CD4-positive, alpha-beta T cell treated with Interleukin-4 for 4 hours (primary cell): ENCODE results near the gene SIX5.
A peak's percentile ranks its signal among the peaks of the same experiment; 100 is the strongest.
"Not testable (repeated sequence)": the region's sequence is repeated elsewhere in the genome, so short reads cannot be mapped to it uniquely, and the experiment has no call there.

Source experiments
- DNase-seq: peaks from one replicate; pipeline ENCODE4 v3.0.0-alpha.2; 2020

SIX5 gene

DNA sequence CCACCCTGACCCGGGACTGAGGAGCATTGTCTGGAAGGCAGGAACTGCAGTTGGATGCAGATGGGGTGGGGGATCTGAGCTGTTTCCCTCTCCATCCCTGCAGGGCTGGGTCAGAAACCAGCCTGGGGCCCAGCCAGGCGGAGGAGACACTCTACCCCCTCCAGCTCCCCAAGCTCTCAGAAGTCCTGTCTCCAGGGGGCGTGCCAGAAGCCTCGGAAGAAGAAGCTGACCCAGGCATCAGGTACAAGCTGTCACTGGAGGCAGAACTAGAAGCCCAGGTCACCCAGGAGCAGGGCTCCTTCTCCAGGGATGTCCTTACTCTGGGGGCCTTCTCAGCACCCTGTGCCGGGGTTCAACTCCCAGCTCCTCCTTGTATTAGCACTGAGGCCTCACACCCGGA is 15.5 kb downstream of the SIX5 start:
- no peak for DNase-seq

DNA sequence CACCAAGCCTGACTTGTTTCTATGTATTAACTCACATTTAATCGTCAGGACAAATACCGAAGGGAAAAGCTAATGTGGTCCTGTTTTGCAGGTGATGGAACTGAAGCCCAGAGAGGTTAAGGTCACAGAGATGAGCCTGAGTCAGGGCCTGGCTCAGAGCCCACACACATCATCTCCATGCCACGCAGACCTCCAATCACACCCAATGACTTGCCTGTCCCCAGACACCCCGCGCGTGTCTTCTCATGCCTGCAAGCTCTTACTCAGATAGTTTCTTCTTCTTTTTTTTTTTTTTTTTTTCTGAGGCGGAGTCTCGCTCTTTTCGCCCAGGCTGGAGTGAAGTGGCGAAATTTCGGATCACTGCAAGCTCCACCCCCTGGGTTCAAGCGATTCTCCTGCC is 16.4 kb downstream of the SIX5 start:
- no peak for DNase-seq

DNA sequence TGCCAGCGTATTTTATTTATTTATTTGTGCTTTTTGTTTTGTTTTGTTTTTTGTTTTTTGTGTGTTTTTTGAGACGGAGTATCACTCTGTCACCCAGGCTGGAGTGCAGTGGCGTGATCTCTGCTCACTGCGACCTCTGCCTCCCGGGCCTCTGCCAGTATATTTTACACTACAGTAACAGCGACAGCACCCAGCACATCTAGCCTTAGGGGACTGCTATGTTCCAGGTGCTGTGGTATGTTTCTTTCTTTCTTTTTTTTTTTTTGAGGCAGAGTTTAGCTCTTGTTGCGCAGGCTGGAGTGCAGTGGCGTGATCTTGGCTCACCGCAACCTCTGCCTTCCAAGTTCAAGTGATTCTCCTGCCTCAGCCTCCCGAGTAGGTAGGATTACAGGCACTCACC is 17.6 kb downstream of the SIX5 start:
- DNase-seq, result not testable (repeated sequence)

DNA sequence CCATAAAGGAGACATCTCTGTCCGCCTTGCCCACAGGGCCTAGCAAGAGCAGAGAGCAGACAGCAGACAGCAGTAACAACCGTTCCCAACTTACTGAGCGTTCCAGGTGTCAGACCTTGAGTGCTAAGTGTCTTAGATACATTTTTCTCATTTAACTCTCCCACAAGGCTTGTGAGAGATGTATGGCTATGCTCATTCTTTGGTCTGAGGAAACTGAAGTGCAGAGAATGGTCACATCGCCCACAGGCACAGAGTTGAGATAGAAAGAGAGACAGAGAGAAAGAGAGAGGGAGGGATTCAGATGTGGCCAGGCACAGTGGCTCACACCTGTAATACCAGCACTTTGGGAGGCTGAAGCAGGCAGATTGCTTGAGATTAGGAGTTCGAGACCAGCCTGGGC is 21.5 kb downstream of the SIX5 start:
- DNase-seq, result no peak

DNA sequence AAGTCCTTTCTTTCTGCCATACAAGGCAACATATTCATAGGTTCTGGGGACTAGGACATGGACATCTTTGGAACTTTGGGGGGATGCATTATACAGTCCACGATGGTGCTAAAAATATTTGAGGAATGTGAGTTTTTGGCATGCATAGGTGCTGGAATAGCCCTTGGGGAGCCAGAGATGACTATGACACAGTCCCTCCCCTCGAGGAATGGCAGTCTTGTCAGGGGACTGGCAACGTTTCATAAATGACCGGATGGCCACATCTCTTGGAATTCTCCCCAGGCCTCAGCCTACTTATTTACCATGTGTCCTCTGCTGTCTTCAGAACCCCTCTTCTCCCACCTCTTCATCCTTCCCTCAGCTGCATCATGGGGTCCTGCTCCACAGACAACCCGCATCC is 22.2 kb downstream of the SIX5 start:
- no peak for DNase-seq

DNA sequence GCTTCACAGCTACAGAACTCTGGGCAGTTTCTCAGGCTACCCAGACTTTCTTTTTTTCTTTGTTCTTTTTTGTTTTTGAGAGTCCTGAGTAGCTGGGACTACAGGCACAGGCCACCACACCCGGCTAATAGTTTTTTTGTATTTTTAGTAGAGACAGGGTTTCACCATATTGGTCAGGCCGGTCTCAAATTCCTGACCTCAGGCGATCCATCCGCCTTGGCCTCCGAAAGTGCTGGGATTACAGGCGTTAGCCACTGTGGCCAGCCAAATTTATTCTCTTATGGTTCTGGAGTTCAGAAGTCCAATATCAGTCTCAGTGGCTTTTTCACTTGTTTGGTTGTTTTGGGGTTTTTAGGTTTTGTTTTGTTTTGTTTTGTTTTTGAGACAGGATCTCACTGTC is 23.4 kb downstream of the SIX5 start:
- no peak for DNase-seq

DNA sequence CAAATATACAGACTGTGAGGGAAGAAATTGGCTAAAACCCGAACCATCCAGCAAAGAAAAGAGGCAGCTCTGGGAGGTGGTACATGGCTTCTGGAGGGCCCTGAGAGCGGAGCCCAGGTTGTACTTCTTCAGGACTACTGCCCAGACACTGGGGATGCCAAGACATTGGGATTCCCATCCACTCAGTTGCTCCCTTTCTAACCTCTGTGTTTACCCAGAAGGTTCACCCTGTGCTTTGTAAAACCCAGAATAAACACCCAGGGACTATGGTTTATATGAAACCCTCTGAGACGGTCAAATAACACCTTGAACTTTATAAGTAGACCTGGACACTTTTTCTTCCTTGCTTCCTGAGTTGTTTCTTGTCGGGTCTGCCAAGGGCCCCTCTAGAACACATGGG is 26.1 kb downstream of the SIX5 start:
- DNase-seq, result no peak

DNA sequence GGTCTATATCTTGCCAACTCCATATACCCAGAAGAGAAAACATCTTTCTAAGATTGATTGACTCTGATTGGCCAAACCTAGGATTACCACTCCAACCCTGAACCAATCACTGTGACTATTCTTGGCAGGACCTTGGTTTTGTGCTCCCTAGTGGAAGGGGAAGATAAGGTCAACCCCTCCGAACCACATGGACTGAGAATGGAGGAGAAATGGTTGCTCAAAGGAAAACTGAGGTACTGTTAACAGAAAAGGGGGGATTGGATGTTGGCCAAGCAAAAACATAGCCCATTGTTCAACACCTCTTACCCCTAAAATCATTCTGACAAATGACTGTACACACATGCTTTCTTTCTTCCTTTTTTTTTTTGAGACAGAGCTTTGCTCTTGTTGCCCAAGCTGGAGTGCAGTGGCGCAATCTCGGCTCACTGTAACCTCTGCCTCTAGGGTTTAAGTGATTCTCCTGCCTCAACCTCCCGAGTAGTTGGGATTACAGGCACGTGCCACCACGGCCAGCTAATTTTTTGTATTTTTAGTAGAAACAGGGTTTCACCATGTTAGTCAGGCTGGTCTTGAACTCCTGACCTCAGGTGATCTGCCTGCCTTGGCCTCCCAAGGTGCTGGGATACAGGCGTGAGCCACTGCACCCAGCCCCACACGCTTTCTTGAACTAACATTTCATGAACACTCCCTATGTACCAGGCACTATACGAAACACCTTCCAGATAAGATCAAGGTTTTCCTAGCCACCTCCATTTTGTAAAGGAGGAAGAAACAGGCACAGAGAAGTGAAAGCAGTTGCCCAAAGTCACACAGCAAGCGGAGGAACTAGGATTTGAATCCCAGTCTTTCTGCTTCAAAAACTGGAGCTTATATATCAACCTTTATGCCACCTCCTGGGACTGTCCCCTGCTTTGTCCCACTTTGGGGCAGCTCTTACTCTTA is 29.3 kb downstream of the SIX5 start:
- no peak for DNase-seq

DNA sequence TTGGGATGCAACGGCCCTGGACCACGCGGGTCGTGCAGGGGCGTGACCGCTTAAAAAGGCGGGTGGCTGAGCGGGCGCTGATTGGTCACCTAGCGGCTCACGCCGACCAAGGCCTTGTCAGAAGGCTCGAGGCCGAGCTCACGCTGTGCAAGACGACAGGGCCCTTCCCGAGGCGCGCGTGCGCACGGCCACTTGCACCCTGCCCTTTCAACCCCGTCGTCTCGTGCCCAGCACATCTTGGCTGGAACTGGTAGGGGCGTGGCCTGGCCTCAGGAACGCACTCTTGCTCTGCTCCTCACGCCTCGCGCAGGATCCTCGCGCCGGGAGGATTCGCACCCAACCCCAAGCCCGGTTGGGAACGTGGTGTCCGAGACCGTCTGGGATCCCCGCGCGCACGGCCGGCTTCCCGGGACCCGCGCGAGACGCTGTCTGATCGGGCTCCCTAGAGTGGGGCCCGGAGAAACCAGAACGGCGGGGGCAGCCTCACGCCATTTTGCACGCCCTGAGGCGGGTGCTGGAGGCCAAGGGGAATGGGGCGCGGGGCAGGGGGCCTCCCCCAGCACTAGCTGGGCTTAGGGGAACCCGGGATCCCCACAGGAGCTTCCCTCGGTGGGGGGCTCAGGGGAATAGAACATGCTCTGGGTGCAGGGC is 35.8 kb downstream of the SIX5 start, which contains the start of gene MEIOSIN:
Gene MEIOSIN (plus strand): TSS at position 280 of the 651 bp plus-strand sequence. CDS start 1,938 bp downstream, outside the sequence.
- no peak for DNase-seq

DNA sequence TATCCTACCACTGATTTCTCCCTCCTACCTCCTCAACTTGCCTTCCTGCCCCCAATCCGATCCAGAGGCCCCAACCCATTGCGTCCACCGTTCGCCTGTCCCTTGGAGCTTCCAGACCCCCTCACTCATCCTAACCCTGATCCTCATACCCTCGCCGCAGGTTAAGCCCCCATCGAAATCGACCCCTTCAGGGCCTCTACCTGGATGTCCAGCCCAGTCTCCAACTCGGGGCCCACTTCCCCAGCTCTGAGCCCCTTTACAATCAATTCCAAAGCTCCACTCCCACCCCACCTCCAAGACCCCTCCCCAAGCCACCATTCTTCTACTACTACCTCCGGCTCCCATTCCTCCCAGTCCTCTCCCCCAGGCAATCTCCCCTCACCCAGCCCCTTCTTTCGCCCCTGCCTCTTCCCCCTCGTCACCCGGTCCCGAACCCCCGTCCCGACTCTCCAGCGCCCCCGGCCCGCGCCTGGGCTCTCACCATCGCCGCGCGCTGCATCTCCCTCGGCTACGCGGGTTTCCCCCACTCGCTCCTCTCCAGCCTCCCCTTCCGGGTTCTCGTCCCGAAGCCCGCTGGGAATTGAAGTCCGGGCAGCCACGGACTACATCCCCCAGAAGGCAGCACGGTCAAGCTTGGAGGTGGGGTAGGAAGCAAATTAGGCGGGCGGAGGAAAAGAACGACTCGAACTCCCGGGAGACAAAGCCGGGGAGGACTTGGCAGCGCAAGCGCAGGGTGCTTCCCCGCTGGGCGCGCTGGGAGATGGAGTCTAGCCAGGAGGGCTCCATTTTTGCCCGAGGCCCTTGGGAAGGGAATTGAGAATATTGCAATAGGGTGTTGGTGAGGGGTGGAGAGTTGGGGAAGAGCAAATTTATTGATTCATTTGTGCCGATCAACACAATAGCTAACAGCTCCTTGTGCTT is 38.4 kb downstream of the SIX5 start, which contains the start of gene FBXO46:
Gene FBXO46 (minus strand): TSS at position 529 of the 921 bp plus-strand sequence. CDS start 17,401 bp downstream, outside the sequence.
- DNase-seq, result peak; percentile 96

DNA sequence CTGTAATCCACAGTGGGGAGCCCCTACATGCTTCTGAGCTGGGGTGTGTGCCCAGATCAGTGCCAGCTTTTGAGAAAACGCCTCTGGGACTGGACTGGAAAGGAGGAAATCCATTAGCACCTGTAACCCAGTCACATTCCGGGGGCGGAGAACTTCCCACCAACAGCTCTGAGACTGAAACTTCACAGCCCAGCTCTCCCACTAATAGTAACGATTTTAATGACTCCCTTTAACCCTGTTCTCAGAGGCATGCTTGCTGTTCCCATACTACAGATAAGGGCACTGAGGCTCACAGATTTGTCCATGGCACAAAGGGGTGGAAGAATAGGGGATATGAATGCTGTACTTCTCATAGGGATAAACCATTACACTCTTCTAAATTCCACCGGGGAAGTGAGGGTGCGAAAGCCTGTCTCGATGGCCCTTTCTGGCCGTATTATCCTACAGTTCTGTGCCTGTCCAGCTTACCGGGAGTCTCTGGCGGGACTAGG is 39.2 kb downstream of the SIX5 start:
- DNase-seq, result no peak

DNA sequence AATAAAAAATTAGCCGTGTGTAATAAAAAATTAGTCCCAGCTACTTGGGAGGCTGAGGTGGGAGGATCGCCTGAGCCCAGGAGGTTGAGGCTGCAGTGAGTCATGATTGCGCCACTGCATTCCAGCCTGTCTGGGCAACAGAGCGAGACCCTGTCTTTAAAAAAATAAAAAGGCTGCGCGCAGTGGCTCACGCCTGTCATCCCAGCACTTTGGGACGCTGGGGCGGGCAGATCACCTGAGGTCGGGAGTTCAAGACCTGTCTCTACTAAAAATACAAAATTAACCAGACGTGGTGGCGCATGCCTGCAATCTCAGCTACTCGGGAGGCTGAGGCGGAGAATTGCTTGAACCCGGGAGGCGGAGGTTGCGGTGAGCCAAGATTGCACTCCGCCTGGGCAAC is 40.4 kb downstream of the SIX5 start:
- not testable (repeated sequence) for DNase-seq

DNA sequence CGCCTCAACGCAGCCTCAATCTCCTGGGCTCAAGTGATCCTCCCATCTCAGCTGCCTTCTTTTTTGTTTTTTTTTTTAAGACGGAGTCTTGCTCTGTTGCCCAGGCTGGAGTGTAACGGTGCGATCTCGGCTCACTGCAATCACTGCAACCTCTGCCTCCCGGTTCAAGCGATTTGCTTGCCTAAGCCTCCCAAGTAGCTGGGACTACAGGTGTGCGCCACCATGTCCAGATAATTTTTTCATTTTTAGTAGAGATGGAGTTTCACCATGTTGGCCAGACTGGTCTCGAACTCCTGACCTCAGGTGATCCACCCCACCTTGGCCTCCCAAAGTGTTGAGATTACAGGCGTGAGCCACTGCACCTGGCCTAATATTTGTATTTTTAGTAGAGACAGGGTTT is 49.0 kb downstream of the SIX5 start:
- DNase-seq, result not testable (repeated sequence)

DNA sequence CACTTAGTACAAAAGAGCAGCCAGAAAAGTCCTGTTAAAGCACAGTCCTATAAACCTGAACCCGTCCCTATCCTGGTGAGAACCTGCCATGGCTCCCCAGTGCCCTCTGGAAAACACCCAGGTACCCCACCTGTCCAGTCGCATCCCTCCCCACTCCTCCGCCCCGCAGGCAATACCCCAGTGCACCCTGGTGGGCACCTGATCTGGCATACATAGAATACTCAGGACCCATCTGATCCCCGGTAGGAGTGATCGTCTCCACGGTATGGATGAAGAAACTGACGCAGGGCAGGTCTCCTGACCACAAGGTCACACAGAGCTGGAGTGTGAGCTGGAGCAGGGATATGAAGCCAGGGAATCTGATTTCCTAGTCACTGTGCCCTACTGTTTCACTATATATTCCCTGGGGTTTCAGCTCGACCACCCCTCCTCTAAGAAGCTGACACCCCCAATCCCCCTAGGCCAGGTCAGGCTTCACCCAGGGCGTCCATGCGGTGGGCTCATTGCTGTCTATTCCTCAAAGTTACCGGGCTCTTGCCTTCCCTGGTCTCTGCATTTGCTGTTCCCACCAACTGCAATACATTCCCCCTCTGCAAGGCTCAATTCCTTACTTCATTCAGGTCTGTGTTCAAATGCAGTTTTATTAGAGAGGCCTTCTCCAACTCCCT is 50.9 kb downstream of the SIX5 start:
- no peak for DNase-seq

DNA sequence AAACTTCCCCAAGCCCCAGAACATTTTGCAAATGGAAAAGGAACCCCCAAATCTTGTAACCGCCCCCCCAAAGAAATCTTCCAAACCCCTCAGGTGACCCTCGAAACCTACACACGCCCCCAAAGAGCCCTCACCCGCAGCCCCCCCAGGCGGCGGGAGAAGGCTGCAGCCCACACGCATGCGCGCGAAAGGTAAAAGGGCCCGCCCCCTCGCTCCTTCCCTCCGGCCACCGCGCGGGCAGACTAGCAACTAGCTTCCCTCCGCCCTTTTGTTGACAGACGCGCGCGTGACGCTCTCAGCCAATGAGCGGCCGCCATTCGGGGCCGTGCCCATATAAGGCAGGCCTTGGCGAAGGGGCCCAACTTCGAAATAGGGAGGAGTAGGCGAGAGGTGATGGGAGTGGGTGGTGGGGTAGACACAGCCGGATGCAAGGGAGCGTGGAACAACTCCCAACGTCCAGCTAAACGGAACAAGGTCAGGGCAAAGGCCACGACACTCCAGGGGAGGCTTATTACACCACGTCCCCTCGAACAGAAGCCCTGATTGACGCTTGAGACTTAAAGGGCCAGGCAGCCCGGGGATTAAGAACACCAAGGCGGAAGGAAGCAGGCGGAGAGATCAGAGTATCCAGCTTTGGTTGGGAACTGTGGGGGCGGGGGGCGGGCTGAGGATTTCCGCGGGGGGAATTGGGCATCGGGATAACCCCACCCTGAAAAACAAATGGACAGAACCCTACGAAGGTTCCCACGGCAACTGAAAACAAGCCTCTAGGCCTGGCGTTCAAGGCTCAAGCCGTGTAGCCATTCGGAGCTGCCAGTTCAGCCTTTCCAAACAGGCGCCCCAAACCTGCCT is 51.7 kb downstream of the SIX5 start:
- DNase-seq, result peak; percentile 99

DNA sequence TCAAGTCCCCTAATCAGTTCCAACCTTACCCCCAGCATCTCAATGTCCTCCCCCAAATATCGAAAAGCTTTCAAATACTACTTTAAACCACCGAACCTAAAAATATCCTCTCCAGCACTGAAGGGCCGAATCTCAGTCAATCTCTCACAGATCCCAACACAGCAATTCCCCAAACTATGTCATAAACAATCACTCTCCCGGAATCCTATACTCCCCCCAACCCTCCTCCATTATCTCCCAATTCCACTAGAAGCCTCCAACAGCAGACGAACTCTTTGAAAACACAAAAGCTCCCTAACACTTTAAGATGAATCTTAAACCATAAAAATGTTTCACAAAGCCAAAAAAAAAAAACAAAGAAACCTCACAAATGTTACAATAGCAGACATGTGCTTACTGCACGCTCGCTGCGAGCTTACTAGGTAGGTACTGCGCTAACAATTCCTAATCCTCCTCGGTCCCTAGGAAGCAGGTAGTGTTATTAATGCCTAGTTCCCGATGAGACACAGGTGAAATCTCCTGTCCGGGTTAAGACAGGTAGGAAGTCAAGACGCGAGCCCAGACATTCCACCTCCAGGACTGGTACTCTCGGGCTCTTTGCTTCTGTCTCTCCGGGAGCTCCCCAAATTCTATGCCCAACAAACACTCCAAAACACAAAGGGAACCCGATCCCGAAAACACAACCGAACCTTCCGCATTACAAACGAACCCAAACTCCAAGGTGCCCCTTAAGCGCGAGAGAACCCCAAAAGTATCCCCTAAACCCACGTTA is 52.5 kb downstream of the SIX5 start:
- DNase-seq, result no peak

DNA sequence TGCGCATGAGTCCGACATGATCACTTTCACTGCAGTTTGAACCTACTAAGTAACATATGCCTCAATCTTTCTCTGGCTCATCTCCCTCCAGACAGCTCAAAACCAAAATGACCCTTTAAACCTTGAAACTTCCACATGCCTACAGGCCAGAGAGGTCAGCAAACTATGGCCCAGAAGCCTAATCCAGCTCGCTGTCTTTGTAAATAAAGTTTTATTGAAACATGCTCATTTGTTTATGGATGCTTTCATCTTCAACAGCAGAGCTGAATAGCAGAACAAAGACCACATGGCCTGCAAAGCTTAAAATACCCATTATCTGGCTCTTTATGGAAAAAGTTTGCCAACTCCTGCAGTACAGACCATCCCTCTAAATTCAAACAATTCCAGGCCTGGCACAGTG is 53.9 kb downstream of the SIX5 start:
- DNase-seq, result no peak
